ENCODE measurements around the gene RSPH1.
A peak's percentile ranks its signal among the peaks of the same experiment; 100 is the strongest.

GRCh38 chr21:42423197-42423675 is 72.8 kb downstream of the RSPH1 start:
- TF ChIP-seq KDM1A (IDR thresholded peaks at IDR 0.05; ENCODE audit: low read depth), result no peak
- no peak for TF ChIP-seq RAD21 (conservative IDR thresholded peaks at IDR 0.05 in 1 of 2, IDR thresholded peaks at IDR 0.05 in 1 of 2)
- no peak for TF ChIP-seq MYC (IDR thresholded peaks at IDR 0.05; ENCODE audit: borderline replicate concordance, low read length)
- TF ChIP-seq MAZ (IDR thresholded peaks at IDR 0.05; ENCODE audit: borderline replicate concordance, low read depth, low read length), result no peak
- TF ChIP-seq CTCF (IDR thresholded peaks at IDR 0.05), result no peak
- TF ChIP-seq HDAC2 (IDR thresholded peaks at IDR 0.05), result no peak
- no peak for TF ChIP-seq EP300 (IDR thresholded peaks at IDR 0.05)
- no peak for TF ChIP-seq POLR2A (IDR thresholded peaks at IDR 0.05; ENCODE audit: low read length)
- TF ChIP-seq JUN (IDR thresholded peaks at IDR 0.05), result no peak
- TF ChIP-seq MAFK (IDR thresholded peaks at IDR 0.05; ENCODE audit: partially characterized antibody), result peak; percentile 38
- no peak for TF ChIP-seq BHLHE40 (IDR thresholded peaks at IDR 0.05; ENCODE audit: low read depth, low read length)
